Adrenal gland (tissue), 5 donors: ENCODE data around the gene TPGS1.

ENCODE experiments used
- POLR2A ChIP-seq, 2 donors: fragments of 450-650 bp; IDR thresholded peaks; one replicate each; pipeline ENCODE4 v1.6.1; 2017; ENCODE audit warnings: antibody characterized with exemption in 2 of 2, mild to moderate bottlenecking in 2 of 2, moderate library complexity in 1 of 2
- TF ChIP-seq, protein P1 (sequence below), 6 experiments: fragments of 450-650 bp in 4 of 6; fragments of 200-600 bp in 2 of 6; sonication (generic) in 1 of 6; IDR thresholded peaks; 1 replicate in 5 of 6; 2 replicates in 1 of 6; pipeline versions ENCODE4 v1.5.1 to v1.8.0; 2016 to 2021; ENCODE audit warnings: antibody characterized with exemption in 6 of 6, mild to moderate bottlenecking in 2 of 6, moderate library complexity in 1 of 6
- donor health status: DM: no; HTN: no; CAD: no.

GRCh38 chr19:483332-484072, 23.8 kb upstream of the TPGS1 start:
- TF ChIP-seq, protein P1, sequence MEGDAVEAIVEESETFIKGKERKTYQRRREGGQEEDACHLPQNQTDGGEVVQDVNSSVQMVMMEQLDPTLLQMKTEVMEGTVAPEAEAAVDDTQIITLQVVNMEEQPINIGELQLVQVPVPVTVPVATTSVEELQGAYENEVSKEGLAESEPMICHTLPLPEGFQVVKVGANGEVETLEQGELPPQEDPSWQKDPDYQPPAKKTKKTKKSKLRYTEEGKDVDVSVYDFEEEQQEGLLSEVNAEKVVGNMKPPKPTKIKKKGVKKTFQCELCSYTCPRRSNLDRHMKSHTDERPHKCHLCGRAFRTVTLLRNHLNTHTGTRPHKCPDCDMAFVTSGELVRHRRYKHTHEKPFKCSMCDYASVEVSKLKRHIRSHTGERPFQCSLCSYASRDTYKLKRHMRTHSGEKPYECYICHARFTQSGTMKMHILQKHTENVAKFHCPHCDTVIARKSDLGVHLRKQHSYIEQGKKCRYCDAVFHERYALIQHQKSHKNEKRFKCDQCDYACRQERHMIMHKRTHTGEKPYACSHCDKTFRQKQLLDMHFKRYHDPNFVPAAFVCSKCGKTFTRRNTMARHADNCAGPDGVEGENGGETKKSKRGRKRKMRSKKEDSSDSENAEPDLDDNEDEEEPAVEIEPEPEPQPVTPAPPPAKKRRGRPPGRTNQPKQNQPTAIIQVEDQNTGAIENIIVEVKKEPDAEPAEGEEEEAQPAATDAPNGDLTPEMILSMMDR (IDR thresholded peaks at IDR 0.05): no peak
- TF ChIP-seq POLR2A (IDR thresholded peaks at IDR 0.05): no peak
